ENCODE data around the gene MSRB1. TPM values are rescaled to one million over a fixed set of nuclear protein-coding genes. Genes with fewer than 3 reads are reported as not detected.

Gene MSRB1
- total RNA-seq, 4 donors from 2014 or later: 18.7 to 44.3 (median 31.7) TPM

DNA sequence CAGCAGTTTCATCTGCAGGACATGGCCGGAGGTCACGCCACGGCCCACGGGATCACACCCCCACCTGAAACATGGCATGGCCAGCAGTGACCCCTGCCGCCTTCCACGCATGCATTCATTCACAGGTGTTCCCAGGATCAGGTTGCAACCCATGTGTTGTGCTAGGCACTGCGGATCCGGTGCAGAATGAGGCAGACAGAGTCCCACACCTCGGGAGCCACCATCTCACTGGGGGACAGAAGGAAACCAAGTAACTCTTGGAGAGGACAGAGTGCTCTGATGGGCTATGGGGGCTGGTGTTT is 4.3 kb upstream of the MSRB1 start:
- intact Hi-C loops (cut with DNase I; ENCODE audit: low total_unique reads): no loop called here
- WGBS, 2 donors: 84 to 88% methylated on average over 5 to 6 of the region's 9 CpGs
- TF ChIP-seq, protein P1, sequence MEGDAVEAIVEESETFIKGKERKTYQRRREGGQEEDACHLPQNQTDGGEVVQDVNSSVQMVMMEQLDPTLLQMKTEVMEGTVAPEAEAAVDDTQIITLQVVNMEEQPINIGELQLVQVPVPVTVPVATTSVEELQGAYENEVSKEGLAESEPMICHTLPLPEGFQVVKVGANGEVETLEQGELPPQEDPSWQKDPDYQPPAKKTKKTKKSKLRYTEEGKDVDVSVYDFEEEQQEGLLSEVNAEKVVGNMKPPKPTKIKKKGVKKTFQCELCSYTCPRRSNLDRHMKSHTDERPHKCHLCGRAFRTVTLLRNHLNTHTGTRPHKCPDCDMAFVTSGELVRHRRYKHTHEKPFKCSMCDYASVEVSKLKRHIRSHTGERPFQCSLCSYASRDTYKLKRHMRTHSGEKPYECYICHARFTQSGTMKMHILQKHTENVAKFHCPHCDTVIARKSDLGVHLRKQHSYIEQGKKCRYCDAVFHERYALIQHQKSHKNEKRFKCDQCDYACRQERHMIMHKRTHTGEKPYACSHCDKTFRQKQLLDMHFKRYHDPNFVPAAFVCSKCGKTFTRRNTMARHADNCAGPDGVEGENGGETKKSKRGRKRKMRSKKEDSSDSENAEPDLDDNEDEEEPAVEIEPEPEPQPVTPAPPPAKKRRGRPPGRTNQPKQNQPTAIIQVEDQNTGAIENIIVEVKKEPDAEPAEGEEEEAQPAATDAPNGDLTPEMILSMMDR (IDR thresholded peaks at IDR 0.05): no peak
- TF ChIP-seq POLR2A (IDR thresholded peaks at IDR 0.05): no peak
- DNase-seq (ENCODE audit: low spot score in 2 of 2): no peak
- H3K4me3 ChIP-seq (ENCODE audit: low read depth, poor library complexity, severe bottlenecking): no peak overlapping the region

DNA sequence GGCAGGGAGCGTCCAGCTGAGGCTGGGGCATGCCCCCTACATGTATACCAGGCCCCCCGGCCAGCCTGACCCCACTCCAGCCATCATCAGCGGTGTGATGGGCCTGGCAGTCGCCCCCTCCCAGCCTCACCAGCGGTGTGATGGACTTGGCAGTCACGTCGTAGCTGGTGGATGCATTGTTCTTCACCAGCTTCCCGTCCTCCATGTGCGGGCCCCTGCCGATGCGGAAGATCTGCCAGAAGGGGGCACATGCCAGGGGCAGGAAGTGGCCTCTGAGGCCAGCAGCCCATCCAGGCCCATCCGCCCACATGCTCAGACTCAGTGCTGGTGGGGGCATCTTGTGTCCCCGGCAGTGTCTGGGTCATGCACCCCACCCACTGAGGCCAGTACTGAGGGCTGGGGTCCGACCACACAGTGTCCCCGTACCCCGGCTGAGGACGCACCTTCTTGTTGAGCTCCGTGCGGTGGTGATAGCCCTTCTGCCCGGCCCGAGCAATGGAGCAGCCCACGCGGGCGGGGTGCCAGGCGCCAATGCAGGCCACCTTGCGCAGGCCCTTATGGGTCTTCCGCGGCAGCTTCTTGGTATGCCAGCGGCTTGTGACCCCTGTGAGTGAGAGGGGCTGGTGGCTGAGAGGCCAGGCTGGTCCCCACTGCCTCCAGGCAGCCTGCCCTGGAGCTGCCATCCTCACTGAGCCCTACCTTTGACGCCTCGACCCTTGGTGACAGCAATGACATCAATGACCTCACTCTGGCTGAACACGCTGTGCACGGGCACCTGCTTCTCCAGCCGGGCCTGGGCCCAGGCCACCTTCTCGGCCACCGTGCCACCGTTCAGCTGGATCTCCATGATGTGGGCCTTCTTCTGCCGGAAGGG is 3.7 kb upstream of the MSRB1 start:
- 86% methylated on average over 31 to 38 of the region's 38 CpGs for WGBS, 2 donors
- intact Hi-C loops (cut with DNase I; ENCODE audit: low total_unique reads): no loop called here
- DNase-seq (ENCODE audit: low spot score in 2 of 2): no peak
- no peak overlapping the region for H3K4me3 ChIP-seq (ENCODE audit: low read depth, poor library complexity, severe bottlenecking)
- TF ChIP-seq, protein P1 (IDR thresholded peaks at IDR 0.05): no peak
- TF ChIP-seq POLR2A (IDR thresholded peaks at IDR 0.05): no peak

DNA sequence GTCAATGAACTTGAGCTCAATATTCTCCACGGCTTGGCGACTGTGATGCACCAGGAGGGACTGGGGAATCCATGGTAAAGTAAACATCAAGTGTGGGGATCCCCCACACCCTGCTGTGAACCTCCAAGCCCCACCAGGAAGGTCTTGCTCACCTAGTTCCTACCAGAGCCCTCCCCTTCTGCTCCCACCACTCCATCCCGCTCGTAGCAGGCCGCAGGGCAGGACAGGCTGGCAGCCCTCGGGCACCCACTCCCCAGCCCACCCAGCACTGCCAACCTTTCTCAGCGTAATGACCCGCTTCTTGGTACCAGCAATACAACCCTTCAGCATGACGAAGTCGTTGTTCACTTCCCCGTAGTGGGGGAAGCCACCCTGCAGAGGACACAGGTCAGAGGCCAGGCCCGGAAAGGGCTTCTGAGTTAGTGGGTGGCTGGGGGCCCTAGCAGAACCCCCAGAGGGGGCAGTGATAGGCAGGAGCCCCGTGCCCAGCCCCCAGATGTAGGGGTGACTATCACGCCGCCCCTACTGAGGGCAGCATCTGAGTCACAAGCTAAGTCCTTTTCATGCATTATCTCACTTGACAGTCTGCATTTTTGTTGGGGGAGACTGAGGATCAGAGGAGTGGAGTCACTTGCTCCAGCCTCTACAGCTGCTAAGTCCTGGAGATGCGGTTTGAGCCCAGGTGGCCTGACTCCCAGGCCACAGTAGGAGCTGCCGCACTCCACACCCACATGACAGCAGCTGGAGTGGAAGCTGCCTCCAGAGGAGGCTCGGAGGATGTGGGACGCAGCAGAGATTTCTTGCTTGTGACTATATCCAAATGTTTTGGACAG is 2.8 kb upstream of the MSRB1 start:
- intact Hi-C loops (cut with DNase I; ENCODE audit: low total_unique reads): no loop called here
- 89 to 90% methylated on average over 19 of the region's 19 CpGs for WGBS, 2 donors
- no peak overlapping the region for H3K4me3 ChIP-seq (ENCODE audit: low read depth, poor library complexity, severe bottlenecking)
- no peak for DNase-seq (ENCODE audit: low spot score in 2 of 2)
- TF ChIP-seq, protein P1 (IDR thresholded peaks at IDR 0.05): no peak
- no peak for TF ChIP-seq POLR2A (IDR thresholded peaks at IDR 0.05)

DNA sequence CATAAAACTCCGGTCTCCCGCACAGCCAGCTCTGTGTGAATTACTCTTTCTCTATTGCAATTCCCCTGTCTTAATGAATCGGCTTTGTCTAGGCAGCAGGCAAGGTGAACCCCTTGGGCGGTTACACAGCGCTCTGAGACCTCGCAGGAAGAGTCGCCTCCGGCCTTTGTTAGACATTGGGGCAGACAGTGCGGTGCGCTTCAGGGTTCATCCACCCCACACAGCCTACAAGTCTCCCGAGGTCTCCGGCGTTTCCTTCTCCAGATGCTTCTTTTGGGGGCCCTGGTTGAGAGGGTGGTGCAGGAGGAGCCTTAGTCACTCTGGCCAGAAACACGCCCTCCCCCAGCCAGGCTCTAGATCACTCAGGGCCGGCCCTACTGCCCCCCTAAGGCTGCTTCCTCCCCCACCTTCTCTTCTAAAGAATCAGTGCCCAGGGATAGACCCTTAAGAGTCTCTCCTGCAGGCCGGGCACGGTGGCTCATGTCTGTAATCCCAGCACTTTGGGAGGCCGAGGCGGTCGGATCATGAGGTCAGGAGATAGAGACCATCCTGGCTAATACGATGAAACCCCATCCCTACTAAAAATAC is 1.7 kb upstream of the MSRB1 start:
- DNase-seq (ENCODE audit: low spot score in 2 of 2): no peak
- intact Hi-C loops (cut with DNase I; ENCODE audit: low total_unique reads): no loop called here
- H3K4me3 ChIP-seq (ENCODE audit: low read depth, poor library complexity, severe bottlenecking): no peak overlapping the region
- TF ChIP-seq, protein P1 (IDR thresholded peaks at IDR 0.05): no peak
- no peak for TF ChIP-seq POLR2A (IDR thresholded peaks at IDR 0.05)
- WGBS, 2 donors: 89 to 95% methylated on average over 21 of the region's 21 CpGs

DNA sequence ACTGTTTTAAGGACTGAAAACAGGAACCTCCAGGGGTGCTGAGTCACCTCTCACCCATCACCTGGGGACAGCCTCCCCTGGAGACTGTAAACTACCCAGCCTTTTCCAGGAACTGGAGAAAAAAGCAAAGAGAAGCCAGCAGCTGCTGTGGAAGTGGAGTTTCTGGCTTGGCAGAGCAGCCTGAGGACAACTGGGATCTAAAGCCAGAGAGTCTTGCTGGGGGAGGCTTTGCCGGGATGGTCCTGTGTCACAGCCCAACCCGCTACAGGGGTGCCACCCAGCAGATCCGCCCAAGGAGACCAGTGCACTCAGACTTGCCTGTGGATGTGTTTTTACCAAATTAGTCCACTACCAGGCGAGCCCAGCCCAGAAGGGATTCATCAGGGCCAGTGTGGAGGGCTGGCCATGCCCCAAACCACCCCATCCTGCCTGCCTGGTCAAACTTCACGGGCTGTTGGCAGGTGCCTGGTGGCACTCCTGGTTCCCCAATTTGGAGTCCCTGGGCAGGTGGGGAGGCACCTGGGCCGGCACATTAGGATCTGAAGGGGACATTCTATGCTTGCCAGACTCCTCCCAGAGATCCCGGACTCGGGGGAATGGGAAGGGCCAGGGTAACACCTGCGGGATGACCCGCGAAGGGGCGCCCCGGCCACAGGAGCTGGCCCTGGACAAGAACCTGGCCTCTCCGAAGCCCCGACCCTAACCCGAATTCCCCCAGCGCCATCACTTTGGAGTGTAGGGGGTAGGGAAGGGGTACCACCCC is 771 bp downstream of the MSRB1 start:
- intact Hi-C loops (cut with DNase I; ENCODE audit: low total_unique reads): no loop called here
- DNase-seq (ENCODE audit: low spot score in 2 of 2): no peak
- TF ChIP-seq, protein P1 (IDR thresholded peaks at IDR 0.05): no peak
- TF ChIP-seq POLR2A (IDR thresholded peaks at IDR 0.05): no peak
- peak overlapping the region; percentile 72 for H3K4me3 ChIP-seq (ENCODE audit: low read depth, poor library complexity, severe bottlenecking)
- 6 to 8% methylated on average over 12 to 13 of the region's 17 CpGs for WGBS, 2 donors
